HCT116 (cell line): Measurements from ENCODE around the gene PTPN22. TPM values are rescaled to one million over a fixed set of nuclear protein-coding genes. Genes with fewer than 3 reads are reported as not detected.

ENCODE experiments used
- ATAC-seq: fragments of 200-7000 bp; cut with Tn5 transposase; 2 replicates; pipeline ENCODE4 v1.9.1; 2020; ENCODE audit warnings: mild to moderate bottlenecking, moderate library complexity
- BruUV-seq: library from RNA; stranded (reverse); fragments of 400-500 nt; replicated peaks from 2 replicates; lab custom pipeline; 2021; lab: Mats Ljungman, UMichigan
- CTCF ChIA-PET: fragments of 300-600 bp; sonication (Branson Sonifier 250); formaldehyde crosslinking; loops from one replicate; lab custom pipeline; 2021; ENCODE audit warnings: antibody characterized with exemption; lab: Charles Lee
- POLR2A ChIA-PET: fragments of 300-600, 350-600 bp; sonication (Branson Sonifier 250); formaldehyde crosslinking; loops from one replicate; lab custom pipeline; 2021; ENCODE audit warnings: antibody characterized with exemption; lab: Charles Lee
- RAD21 ChIA-PET, 2 experiments: fragments of 300-600 bp; sonication (Branson Sonifier 250); formaldehyde crosslinking; loops; one replicate each; lab custom pipeline; 2023; ENCODE audit warnings: low total read pairs in 2 of 2; ENCODE audit not compliant: uncharacterized antibody in 2 of 2, unreplicated experiment in 2 of 2, low non-redundant PET in 1 of 2; lab: Charles Lee
- DNase-seq: peaks from one replicate; pipeline ENCODE4 v3.0.0-alpha.2; 2010; ENCODE audit warnings: low read depth, low spot score
- H2AFZ ChIP-seq: fragments of 200-600 bp; shearing (Covaris generic), sonication (generic); 2 replicates; pipeline ENCODE4 v1.6.1; 2017; ENCODE audit warnings: low read depth, mixed run types, mixed read lengths, antibody characterized with exemption, low read length; ENCODE audit not compliant: poor library complexity, severe bottlenecking
- H3K27ac ChIP-seq: 2 replicates; pipeline ENCODE4 v1.5.1; 2012; ENCODE audit warnings: low read depth, low read length
- H3K27me3 ChIP-seq: fragments of 200-600 bp; sonication (generic); 2 replicates; pipeline ENCODE4 v1.6.1; 2016; ENCODE audit warnings: mixed run types, low read length, mixed read lengths; ENCODE audit not compliant: insufficient read depth
- H3K36me3 ChIP-seq, 2 experiments: fragments of 200-500 bp in 1 of 2; fragments of 200-600 bp in 1 of 2; sonication (Bioruptor generic) in 1 of 2; sonication (generic) in 1 of 2; 2 replicates each; pipeline versions ENCODE4 v1.5.1 to v1.6.1; 2014 to 2016; ENCODE audit warnings: low read length in 2 of 2, inconsistent platforms in 1 of 2, mixed read lengths in 1 of 2, mixed run types in 1 of 2; ENCODE audit not compliant: insufficient read depth in 2 of 2, control insufficient read depth in 1 of 2
- H3K4me1 ChIP-seq, 2 experiments: fragments of 200-600 bp in 1 of 2; sonication (generic) in 1 of 2; 2 replicates each; pipeline versions ENCODE4 v1.5.1 to v1.6.1; 2012 to 2017; ENCODE audit warnings: low read length in 2 of 2, inconsistent platforms in 1 of 2, mild to moderate bottlenecking in 1 of 2, mixed read lengths in 1 of 2, mixed run types in 1 of 2, moderate library complexity in 1 of 2; ENCODE audit not compliant: insufficient read depth in 2 of 2, control insufficient read depth in 1 of 2
- H3K4me2 ChIP-seq: fragments of 200-600 bp; sonication (generic); 2 replicates; pipeline ENCODE4 v1.6.1; 2017; ENCODE audit warnings: mixed run types, low read length, mixed read lengths
- H3K4me3 ChIP-seq, 2 experiments: fragments of 200-600 bp in 1 of 2; sonication (generic) in 1 of 2; replicated peaks in 1 of 2; 2 replicates each; pipeline ENCODE4 v1.5.1; 2011 to 2016; ENCODE audit warnings: low read length in 2 of 2, control low read depth in 1 of 2, low read depth in 1 of 2, mild to moderate bottlenecking in 1 of 2, mixed read lengths in 1 of 2, mixed run types in 1 of 2
- H3K79me2 ChIP-seq: fragments of 200-600 bp; sonication (generic); 2 replicates; pipeline ENCODE4 v1.6.1; 2017; ENCODE audit warnings: mild to moderate bottlenecking, mixed run types, low read length, moderate library complexity, mixed read lengths; ENCODE audit not compliant: insufficient read depth
- H3K9ac ChIP-seq: fragments of 200-600 bp; sonication (generic); 2 replicates; pipeline ENCODE4 v1.6.1; 2016; ENCODE audit warnings: low read length, mixed read lengths
- H3K9me2 ChIP-seq: fragments of 200-600 bp; sonication (generic), shearing (Covaris generic); 2 replicates; pipeline ENCODE4 v1.6.1; 2017; ENCODE audit warnings: mixed run types, mild to moderate bottlenecking, moderate library complexity; ENCODE audit not compliant: insufficient read depth
- H3K9me3 ChIP-seq, 2 experiments: fragments of 200-500 bp in 1 of 2; fragments of 200-600 bp in 1 of 2; sonication (Bioruptor generic) in 1 of 2; sonication (generic) in 1 of 2; 2 replicates each; pipeline ENCODE4 v1.6.1; 2014 to 2017; ENCODE audit warnings: low read length in 2 of 2, mixed read lengths in 2 of 2, inconsistent platforms in 1 of 2, low read depth in 1 of 2, mild to moderate bottlenecking in 1 of 2, mixed run types in 1 of 2, moderate library complexity in 1 of 2; ENCODE audit not compliant: control insufficient read depth in 1 of 2, insufficient read depth in 1 of 2
- H4K20me1 ChIP-seq: fragments of 200-600 bp; sonication (generic), shearing (Covaris generic); 2 replicates; pipeline ENCODE4 v1.6.1; 2017; ENCODE audit warnings: mixed run types, mild to moderate bottlenecking, moderate library complexity; ENCODE audit not compliant: insufficient read depth
- CTCF ChIP-seq, 3 experiments: fragments of 200-600 bp in 1 of 3; sonication (generic) in 1 of 3; IDR thresholded peaks in 2 of 3; conservative IDR thresholded peaks in 1 of 3; 2 replicates each; pipeline ENCODE4 v1.5.1; 2012 to 2017; ENCODE audit warnings: low read depth in 2 of 3, low read length in 2 of 3, antibody characterized with exemption in 1 of 3, borderline replicate concordance in 1 of 3, control low read depth in 1 of 3, mild to moderate bottlenecking in 1 of 3, mixed read lengths in 1 of 3, mixed run types in 1 of 3, moderate library complexity in 1 of 3; ENCODE audit not compliant: insufficient read depth in 1 of 3
- EZH2 ChIP-seq: fragments of 200-600 bp; sonication (generic); IDR thresholded peaks from 2 replicates; pipeline ENCODE4 v1.6.1; 2017; ENCODE audit warnings: antibody characterized with exemption, mixed run types
- EZH2phosphoT487 ChIP-seq: fragments of 200-600 bp; IDR thresholded peaks from 2 replicates; pipeline ENCODE4 v1.6.1; 2018; ENCODE audit warnings: antibody characterized with exemption, borderline replicate concordance
- FOSL1 ChIP-seq: IDR thresholded peaks from 2 replicates; pipeline ENCODE4 v1.6.1; 2012; ENCODE audit warnings: low read depth
- POLR2AphosphoS5 ChIP-seq: IDR thresholded peaks from 2 replicates; pipeline ENCODE4 v1.6.1; 2011; ENCODE audit warnings: mild to moderate bottlenecking, low read depth, low read length, moderate library complexity
- REST ChIP-seq: IDR thresholded peaks from 2 replicates; pipeline ENCODE4 v1.6.1; 2012; ENCODE audit warnings: low read depth
- SP1 ChIP-seq: IDR thresholded peaks from 2 replicates; pipeline ENCODE4 v1.6.1; 2012; ENCODE audit warnings: low read depth
- ZFX ChIP-seq: fragments of 450-650 bp; IDR thresholded peaks from 2 replicates; pipeline ENCODE4 v1.6.1; 2017
- intact Hi-C: fragments of 100-400 bp; cut with micrococcal nuclease; formaldehyde crosslinking; loops from 2 replicates; pipeline ENCODE4 v1.10.0; 2022
- total RNA-seq: library from RNA; stranded (reverse); gene quantifications from one replicate; pipeline ENCODE4 v1.2.1, GENCODE V29; 2021; ENCODE audit not compliant: unreplicated experiment

Gene PTPN22
- total RNA-seq, 1 experiment from 2014 or later: 0.17 TPM

- H3K4me3 ChIP-seq: no peak overlapping the region
- ATAC-seq (no peak), DNase-seq (no peak)
- BruUV-seq: no TSS peak
- no peaks in the 10 kb centered on the region for H3K9me3 ChIP-seq
- ChIA-PET CTCF (no interaction called here), RAD21 (no interaction called here), POLR2A (no interaction called here)
- H3K4me1 ChIP-seq: no peaks in the 10 kb centered on the region
- H3K79me2 ChIP-seq: no peaks in the 10 kb centered on the region
- H3K36me3 ChIP-seq: peaks cover 11 to 16% of the 10 kb centered on the region in 2 experiments; a peak in 3 of 4 replicates
- H2AFZ ChIP-seq: no peak overlapping the region
- TF ChIP-seq CTCF (IDR thresholded peaks at IDR 0.05 in 2 of 3, conservative IDR thresholded peaks at IDR 0.05 in 1 of 3; ENCODE audit: borderline replicate concordance in 1 of 3, insufficient read depth in 1 of 3, low read depth in 2 of 3, low read length in 2 of 3): no peak
- no peak for TF ChIP-seq ZFX
- no peak for TF ChIP-seq POLR2AphosphoS5
- TF ChIP-seq REST: no peak
- TF ChIP-seq SP1: no peak
- TF ChIP-seq FOSL1: no peak
- TF ChIP-seq EZH2phosphoT487: no peak
- no peak for TF ChIP-seq EZH2
- no peaks in the 10 kb centered on the region for H4K20me1 ChIP-seq
- H3K9me2 ChIP-seq: no peaks in the 10 kb centered on the region
- no peaks in the 10 kb centered on the region for H3K27me3 ChIP-seq
- no peak overlapping the region for H3K9ac ChIP-seq
- H3K27ac ChIP-seq: no peak overlapping the region
- intact Hi-C loops: no loop called here
- H3K4me2 ChIP-seq: no peak overlapping the region
Observed at GRCh38 chr1:113913887-113914664, 42.6 kb upstream of the PTPN22 start.
